D721Med (cell line): ENCODE data around the gene C9orf50.
"Not testable (repeated sequence)": the region's sequence is repeated elsewhere in the genome, so short reads cannot be mapped to it uniquely, and the experiment has no call there.

Experiments used
- DNase-seq: peaks from one replicate; pipeline ENCODE4 v3.0.0; 2011; ENCODE audit warnings: low spot score; ENCODE audit not compliant: insufficient read length
- FAIRE-seq: peaks from 2 replicates; lab custom pipeline; 2011; peaks lifted over from hg19 to GRCh38; lab: Jason Lieb, UNC
- TF ChIP-seq, protein P1 (sequence below): IDR thresholded peaks from 2 replicates; pipeline ENCODE4 v1.5.1; 2012; ENCODE audit warnings: mild to moderate bottlenecking, control low read depth; ENCODE audit not compliant: insufficient read depth; ENCODE audit errors: missing control alignments

C9orf50 gene

GRCh38 chr9:129665814-129666520 is 45.1 kb upstream of the C9orf50 start:
- DNase-seq (no peak), FAIRE-seq (no peak)
- TF ChIP-seq, protein P1, sequence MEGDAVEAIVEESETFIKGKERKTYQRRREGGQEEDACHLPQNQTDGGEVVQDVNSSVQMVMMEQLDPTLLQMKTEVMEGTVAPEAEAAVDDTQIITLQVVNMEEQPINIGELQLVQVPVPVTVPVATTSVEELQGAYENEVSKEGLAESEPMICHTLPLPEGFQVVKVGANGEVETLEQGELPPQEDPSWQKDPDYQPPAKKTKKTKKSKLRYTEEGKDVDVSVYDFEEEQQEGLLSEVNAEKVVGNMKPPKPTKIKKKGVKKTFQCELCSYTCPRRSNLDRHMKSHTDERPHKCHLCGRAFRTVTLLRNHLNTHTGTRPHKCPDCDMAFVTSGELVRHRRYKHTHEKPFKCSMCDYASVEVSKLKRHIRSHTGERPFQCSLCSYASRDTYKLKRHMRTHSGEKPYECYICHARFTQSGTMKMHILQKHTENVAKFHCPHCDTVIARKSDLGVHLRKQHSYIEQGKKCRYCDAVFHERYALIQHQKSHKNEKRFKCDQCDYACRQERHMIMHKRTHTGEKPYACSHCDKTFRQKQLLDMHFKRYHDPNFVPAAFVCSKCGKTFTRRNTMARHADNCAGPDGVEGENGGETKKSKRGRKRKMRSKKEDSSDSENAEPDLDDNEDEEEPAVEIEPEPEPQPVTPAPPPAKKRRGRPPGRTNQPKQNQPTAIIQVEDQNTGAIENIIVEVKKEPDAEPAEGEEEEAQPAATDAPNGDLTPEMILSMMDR: no peak

- TF ChIP-seq, protein P1: no peak
- FAIRE-seq (no peak), DNase-seq (no peak)
These were observed 44.5 kb upstream of the C9orf50 start, which contains the start of gene PRRX2 for GRCh38 chr9:129665389-129665775. PRRX2 (plus strand) TSS chr9:129665647; CDS start chr9:129665868, 221 bp downstream.

DNA sequence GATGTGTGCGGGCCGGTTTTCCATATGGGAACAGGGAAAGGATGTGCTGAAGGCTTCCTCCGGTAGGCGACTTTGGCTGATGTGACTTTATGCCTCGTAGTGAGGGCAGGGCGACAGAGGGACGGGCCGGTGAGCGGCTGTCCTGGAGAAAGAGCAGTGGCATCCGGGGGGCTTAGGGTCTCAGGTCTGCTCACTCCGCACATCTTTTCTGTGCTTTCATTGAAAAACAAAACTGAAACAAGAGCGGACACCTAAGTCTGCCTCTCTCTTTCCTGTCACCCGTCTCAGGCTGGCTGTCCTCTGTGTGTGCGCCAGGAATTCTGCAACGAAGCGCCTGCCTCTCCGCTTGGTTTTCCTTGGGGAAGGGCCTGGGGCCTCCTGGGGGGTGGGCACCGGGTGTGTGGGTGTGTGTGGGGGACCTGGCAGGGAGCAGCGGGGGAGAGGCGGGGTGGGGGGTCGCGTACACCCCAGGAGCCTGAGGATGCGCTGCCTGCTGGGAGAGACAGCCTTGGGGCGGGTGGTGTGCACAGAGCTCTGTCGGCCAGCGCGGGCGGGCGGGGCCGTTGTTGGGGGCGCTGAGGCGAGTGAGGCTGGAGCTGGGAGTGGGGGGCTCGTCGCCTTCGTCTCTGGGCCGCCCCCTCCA is 44.0 kb upstream of the C9orf50 start:
- DNase-seq (no peak), FAIRE-seq (no peak)
- TF ChIP-seq, protein P1: no peak

DNA sequence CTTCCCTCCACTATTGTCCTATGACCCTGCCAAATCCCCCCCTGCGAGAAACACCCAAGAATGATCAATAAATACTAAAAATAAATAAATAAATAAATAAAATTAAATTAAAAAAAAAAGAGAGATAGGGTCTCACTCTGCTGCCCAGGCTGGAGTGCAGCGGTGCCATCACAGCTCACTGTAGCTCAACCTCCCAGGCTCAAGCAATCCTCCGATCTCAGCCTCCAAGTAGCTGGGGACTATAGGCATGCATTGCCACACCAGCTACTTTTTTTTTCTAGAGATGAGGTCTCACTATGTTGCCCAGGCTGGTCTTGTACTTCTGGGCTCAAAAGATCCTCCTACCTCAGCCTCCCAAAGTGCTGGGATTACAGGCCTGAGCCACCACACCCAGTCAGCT is 41.3 kb upstream of the C9orf50 start:
- FAIRE-seq, DNase-seq: not testable (repeated sequence)

- FAIRE-seq (no peak), DNase-seq (no peak)
- TF ChIP-seq, protein P1: no peak
These were observed 40.1 kb upstream of the C9orf50 start for GRCh38 chr9:129661029-129661428.

DNA sequence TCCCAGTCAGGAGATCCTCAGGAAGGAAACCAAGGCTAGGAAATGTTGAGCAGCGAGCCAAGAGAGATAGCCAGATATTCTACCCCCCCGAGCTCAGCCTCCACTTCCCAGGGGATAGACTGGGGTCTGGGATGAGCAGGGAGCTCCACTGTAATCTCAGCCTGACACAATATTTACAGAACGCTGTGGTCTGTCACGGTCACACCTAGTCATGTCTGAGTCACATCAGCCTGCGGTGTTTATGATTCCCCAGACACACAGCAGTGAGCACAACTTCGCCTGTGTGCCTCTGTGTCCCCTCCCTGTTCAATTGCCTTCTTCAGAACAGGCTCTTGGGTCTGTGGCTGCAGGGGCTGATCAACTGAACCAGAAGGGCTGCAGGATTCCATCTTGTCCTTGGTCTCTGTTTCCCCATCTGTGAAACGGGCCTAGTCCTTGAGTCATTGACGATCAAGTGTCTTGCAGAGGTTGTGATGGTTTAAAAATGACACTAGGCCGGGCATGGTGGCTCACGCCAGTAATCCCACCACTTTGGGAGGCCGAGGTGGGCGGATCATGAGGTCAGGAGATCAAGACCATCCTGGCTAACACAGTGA is 36.0 kb upstream of the C9orf50 start:
- DNase-seq (no peak), FAIRE-seq (no peak)
- TF ChIP-seq, protein P1: no peak

GRCh38 chr9:129655696-129656095 is 34.8 kb upstream of the C9orf50 start:
- TF ChIP-seq, protein P1: no peak
- no peak for FAIRE-seq

More at GRCh38 chr9:129655696-129656095, 34.8 kb upstream of the C9orf50 start:
- no peak for DNase-seq
